ENCODE data around the gene AP1B1.

AP1B1 gene

GRCh38 chr22:29332886-29333496 is 55.4 kb downstream of the AP1B1 start:
- DNase-seq (ENCODE audit: low read depth in 1 of 2, low spot score in 1 of 2), result no peak

GRCh38 chr22:29331658-29332300 is 56.6 kb downstream of the AP1B1 start:
- no peak for DNase-seq (ENCODE audit: low read depth in 1 of 2, low spot score in 1 of 2)

GRCh38 chr22:29331213-29331612 is 57.2 kb downstream of the AP1B1 start:
- DNase-seq (ENCODE audit: low read depth in 1 of 2, low spot score in 1 of 2), result no peak

- no peak for DNase-seq (ENCODE audit: low read depth in 1 of 2, low spot score in 1 of 2)
These were observed 57.6 kb downstream of the AP1B1 start for GRCh38 chr22:29330753-29331152.

GRCh38 chr22:29330291-29330690 is 58.1 kb downstream of the AP1B1 start:
- no peak for DNase-seq (ENCODE audit: low read depth in 1 of 2, low spot score in 1 of 2)

- no peak for DNase-seq (ENCODE audit: low read depth in 1 of 2, low spot score in 1 of 2)
These were observed 58.8 kb downstream of the AP1B1 start for GRCh38 chr22:29329581-29329980.

GRCh38 chr22:29328566-29329500 is 59.5 kb downstream of the AP1B1 start:
- no peak for DNase-seq (ENCODE audit: low read depth in 1 of 2, low spot score in 1 of 2)

GRCh38 chr22:29328055-29328454 is 60.3 kb downstream of the AP1B1 start:
- DNase-seq (ENCODE audit: low read depth in 1 of 2, low spot score in 1 of 2), result no peak

- DNase-seq (ENCODE audit: low read depth in 1 of 2, low spot score in 1 of 2), result no peak
These were observed 61.1 kb downstream of the AP1B1 start for GRCh38 chr22:29327089-29327764.

GRCh38 chr22:29326481-29326880 is 61.9 kb downstream of the AP1B1 start:
- no peak for DNase-seq (ENCODE audit: low read depth in 1 of 2, low spot score in 1 of 2)

GRCh38 chr22:29325785-29326315 is 62.5 kb downstream of the AP1B1 start:
- DNase-seq (ENCODE audit: low read depth in 1 of 2, low spot score in 1 of 2), result no peak

GRCh38 chr22:29325356-29325755 is 63.0 kb downstream of the AP1B1 start:
- no peak for DNase-seq (ENCODE audit: low read depth in 1 of 2, low spot score in 1 of 2)

GRCh38 chr22:29323641-29324040 is 64.7 kb downstream of the AP1B1 start:
- DNase-seq (ENCODE audit: low read depth in 1 of 2, low spot score in 1 of 2), result no peak

- no peak for DNase-seq (ENCODE audit: low read depth in 1 of 2, low spot score in 1 of 2)
These were observed 67.8 kb downstream of the AP1B1 start for GRCh38 chr22:29320546-29320945.

- no peak for DNase-seq (ENCODE audit: low read depth in 1 of 2, low spot score in 1 of 2)
These were observed 69.3 kb downstream of the AP1B1 start for GRCh38 chr22:29319072-29319471.

GRCh38 chr22:29317827-29318454 is 70.4 kb downstream of the AP1B1 start:
- no peak for DNase-seq (ENCODE audit: low read depth in 1 of 2, low spot score in 1 of 2)

GRCh38 chr22:29316141-29316828 is 72.1 kb downstream of the AP1B1 start:
- DNase-seq (ENCODE audit: low read depth in 1 of 2, low spot score in 1 of 2), result no peak

GRCh38 chr22:29315286-29316140 is 72.9 kb downstream of the AP1B1 start, which contains the start of gene RASL10A:
Gene RASL10A, minus strand, starts transcription at chr22:29315697. Its CDS starts 451 bp downstream, at chr22:29315246.
- DNase-seq (ENCODE audit: low read depth in 1 of 2, low spot score in 1 of 2), result no peak
